HS-5 (cell line): Measurements from ENCODE around the gene GDF7.

ENCODE experiments used
- DNase-seq: peaks from one replicate; pipeline ENCODE4 v3.0.0-alpha.2; 2012; ENCODE audit warnings: low read depth

The GDF7 gene

GRCh38 chr2:20666304-20667150 lies at the start of gene GDF7:
Gene GDF7 (plus strand): TSS chr2:20667144. CDS start chr2:20667240, 96 bp downstream.
- DNase-seq: no peak

- DNase-seq: peak; percentile 87
Observed at GRCh38 chr2:20617892-20618467, 49.0 kb upstream of the GDF7 start.

- no peak for DNase-seq
Observed at GRCh38 chr2:20618468-20618885, 48.5 kb upstream of the GDF7 start.

GRCh38 chr2:20618886-20619521 lies 47.9 kb upstream of the GDF7 start:
- no peak for DNase-seq

GRCh38 chr2:20619624-20620024 lies 47.3 kb upstream of the GDF7 start:
- DNase-seq: no peak

- DNase-seq: no peak
Observed at GRCh38 chr2:20620271-20620681, 46.7 kb upstream of the GDF7 start.

GRCh38 chr2:20620696-20621365 lies 46.1 kb upstream of the GDF7 start:
- DNase-seq: no peak

- no peak for DNase-seq
Observed at GRCh38 chr2:20621366-20622295, 45.3 kb upstream of the GDF7 start.

GRCh38 chr2:20622296-20622686 lies 44.7 kb upstream of the GDF7 start:
- no peak for DNase-seq

GRCh38 chr2:20622731-20623130 lies 44.2 kb upstream of the GDF7 start:
- DNase-seq: no peak

- DNase-seq: no peak
Observed at GRCh38 chr2:20623241-20623640, 43.7 kb upstream of the GDF7 start.

- DNase-seq: no peak
Observed at GRCh38 chr2:20623741-20624155, 43.2 kb upstream of the GDF7 start.

GRCh38 chr2:20624156-20624883 lies 42.6 kb upstream of the GDF7 start:
- DNase-seq: no peak

GRCh38 chr2:20624884-20625485 lies 42.0 kb upstream of the GDF7 start:
- DNase-seq: no peak

- DNase-seq: no peak
Observed at GRCh38 chr2:20625491-20626391, 41.2 kb upstream of the GDF7 start.

GRCh38 chr2:20626392-20626697 lies 40.6 kb upstream of the GDF7 start:
- no peak for DNase-seq

- no peak for DNase-seq
Observed at GRCh38 chr2:20626698-20627513, 40.0 kb upstream of the GDF7 start.

GRCh38 chr2:20627712-20628380 lies 39.1 kb upstream of the GDF7 start:
- DNase-seq: no peak
